Ramos (cell line): Measurements from ENCODE around the gene TEX22.

Experiments
- in situ Hi-C: fragments of 300-500 bp; cut with MboI; formaldehyde crosslinking; loops from one replicate; pipeline ENCODE4 v1.14.3; 2022; ENCODE audit warnings: low sequenced_read_pairs; ENCODE audit not compliant: unreplicated experiment

The TEX22 gene

GRCh38 chr14:105394714-105395537 is 3.4 kb upstream of the TEX22 start:
- in situ Hi-C loops, result no loop called here

GRCh38 chr14:105395538-105395854 is 2.8 kb upstream of the TEX22 start:
- in situ Hi-C loops, result no loop called here

- in situ Hi-C loops, result no loop called here
Measured at GRCh38 chr14:105397350-105397931, 897 bp upstream of the TEX22 start.

- in situ Hi-C loops, result no loop called here
Measured at GRCh38 chr14:105398726-105399465, 558 bp downstream of the TEX22 start.

GRCh38 chr14:105399466-105399775 is 1.1 kb downstream of the TEX22 start:
- in situ Hi-C loops, result no loop called here

- in situ Hi-C loops, result no loop called here
Measured at GRCh38 chr14:105400016-105400415, 1.7 kb downstream of the TEX22 start.

- in situ Hi-C loops, result no loop called here
Measured at GRCh38 chr14:105401699-105402098, 3.4 kb downstream of the TEX22 start.

- in situ Hi-C loops, result no loop called here
Measured at GRCh38 chr14:105408592-105408991, 10.3 kb downstream of the TEX22 start.

- in situ Hi-C loops, result no loop called here
Measured at GRCh38 chr14:105409364-105409763, 11.0 kb downstream of the TEX22 start.

GRCh38 chr14:105410642-105411016 is 12.3 kb downstream of the TEX22 start:
- in situ Hi-C loops, result no loop called here

- in situ Hi-C loops, result no loop called here
Measured at GRCh38 chr14:105411017-105411941, 12.9 kb downstream of the TEX22 start.

GRCh38 chr14:105411985-105412770 is 13.8 kb downstream of the TEX22 start:
- in situ Hi-C loops, result no loop called here

- in situ Hi-C loops, result no loop called here
Measured at GRCh38 chr14:105412771-105413543, 14.6 kb downstream of the TEX22 start.

GRCh38 chr14:105413544-105413886 is 15.2 kb downstream of the TEX22 start:
- in situ Hi-C loops, result no loop called here

GRCh38 chr14:105414456-105415371 is 16.4 kb downstream of the TEX22 start:
- in situ Hi-C loops, result no loop called here

- in situ Hi-C loops, result no loop called here
Measured at GRCh38 chr14:105415481-105416428, 17.4 kb downstream of the TEX22 start.

- in situ Hi-C loops, result no loop called here
Measured at GRCh38 chr14:105416671-105417070, 18.3 kb downstream of the TEX22 start.
